Activated naive CD4-positive, alpha-beta T cell treated with anti-CD3 and anti-CD28 coated beads for 36 hours (primary cell): ENCODE data around the gene CELF1. TPM values are rescaled to one million over a fixed set of nuclear protein-coding genes. Genes with fewer than 3 reads are reported as not detected.

Experiments
- CTCF ChIA-PET: fragments of 350-600 bp; sonication (Branson Sonifier 250); formaldehyde crosslinking; loops from one replicate; lab custom pipeline; 2021; ENCODE audit warnings: antibody characterized with exemption; lab: Charles Lee
- DNase-seq: peaks from one replicate; pipeline ENCODE4 v3.0.0-alpha.2; 2020
- H3K27ac Mint-ChIP-seq: one replicate; pipeline ENCODE4 v1.8.0; 2021; ENCODE audit warnings: mild to moderate bottlenecking, mixed read lengths
- H3K27me3 Mint-ChIP-seq: one replicate; pipeline ENCODE4 v1.8.0; 2021; ENCODE audit warnings: low read depth, mixed read lengths
- H3K36me3 Mint-ChIP-seq: one replicate; pipeline ENCODE4 v1.8.0; 2021; ENCODE audit warnings: low read depth, mixed read lengths
- H3K4me1 Mint-ChIP-seq: one replicate; pipeline ENCODE4 v1.8.0; 2021; ENCODE audit warnings: low read depth, mixed read lengths
- H3K4me3 Mint-ChIP-seq: one replicate; pipeline ENCODE4 v1.8.0; 2021; ENCODE audit warnings: mild to moderate bottlenecking, moderate library complexity, mixed read lengths
- H3K9me3 Mint-ChIP-seq: one replicate; pipeline ENCODE4 v1.8.0; 2021; ENCODE audit warnings: mixed read lengths
- intact Hi-C: fragments of 100-400 bp; cut with micrococcal nuclease; formaldehyde crosslinking; loops from one replicate; pipeline ENCODE4 v1.15.1; 2023
- total RNA-seq, 2 experiments: library from RNA; stranded (reverse); gene quantifications; one replicate each; pipeline ENCODE4 v1.2.3, GENCODE V29; 2021

CELF1 gene
- total RNA-seq, 2 experiments from 2014 or later: 104 to 105 TPM

GRCh38 chr11:47448566-47449427 lies 104.1 kb downstream of the CELF1 start, which contains the start of gene RAPSN:
Gene RAPSN (minus strand): TSS chr11:47449136. CDS start chr11:47448964, 172 bp downstream.
- no peaks in the 10 kb centered on the region for H3K9me3 Mint-ChIP-seq
- no peak within 1 kb of the TSS for H3K27ac Mint-ChIP-seq
- intact Hi-C loops: no loop called here
- no peaks in the 10 kb centered on the region for H3K27me3 Mint-ChIP-seq
- CTCF ChIA-PET: interaction anchor here (2.2 kb wide), 1 partner anchor 75 kb away, joined by 6 read pairs; no protein-coding TSS in a partner anchor
- H3K4me3 Mint-ChIP-seq: no peak within 1 kb of the TSS
- no peaks in the 10 kb centered on the region for H3K4me1 Mint-ChIP-seq
- no peaks in the 10 kb centered on the region for H3K36me3 Mint-ChIP-seq
- DNase-seq: no peak

GRCh38 chr11:47447906-47448305 lies 105.0 kb downstream of the CELF1 start:
- Mint-ChIP-seq H3K27me3 (no peaks in the 10 kb centered on the region), H3K4me1 (no peaks in the 10 kb centered on the region), H3K9me3 (no peaks in the 10 kb centered on the region), H3K4me3 (no peak overlapping the region), H3K27ac (no peak overlapping the region), H3K36me3 (no peaks in the 10 kb centered on the region)
- DNase-seq: no peak
- CTCF ChIA-PET: interaction anchor here (2.2 kb wide), 1 partner anchor 74 kb away, joined by 6 read pairs; no protein-coding TSS in a partner anchor
- intact Hi-C loops: no loop called here

GRCh38 chr11:47446833-47447232 lies 106.1 kb downstream of the CELF1 start:
- DNase-seq: no peak
- no peak overlapping the region for H3K4me3 Mint-ChIP-seq
- no peaks in the 10 kb centered on the region for H3K36me3 Mint-ChIP-seq
- intact Hi-C loops: no loop called here
- no peaks in the 10 kb centered on the region for H3K4me1 Mint-ChIP-seq
- no peaks in the 10 kb centered on the region for H3K9me3 Mint-ChIP-seq
- H3K27me3 Mint-ChIP-seq: no peaks in the 10 kb centered on the region
- no peak overlapping the region for H3K27ac Mint-ChIP-seq
- CTCF ChIA-PET: no interaction called here

GRCh38 chr11:47445840-47446239 lies 107.1 kb downstream of the CELF1 start:
- no peaks in the 10 kb centered on the region for H3K4me1 Mint-ChIP-seq
- H3K27me3 Mint-ChIP-seq: no peaks in the 10 kb centered on the region
- H3K4me3 Mint-ChIP-seq: no peak overlapping the region
- H3K9me3 Mint-ChIP-seq: no peaks in the 10 kb centered on the region
- no peak for DNase-seq
- intact Hi-C loops: no loop called here
- no peak overlapping the region for H3K27ac Mint-ChIP-seq
- no peaks in the 10 kb centered on the region for H3K36me3 Mint-ChIP-seq
- CTCF ChIA-PET: interaction anchor here (0.6 to 0.7 kb wide), 3 partner anchors 9 to 195 kb away, joined by 3 to 7 read pairs (median 4); no protein-coding TSS in a partner anchor

GRCh38 chr11:47443817-47444216 lies 109.1 kb downstream of the CELF1 start:
- no peak for DNase-seq
- CTCF ChIA-PET: interaction anchor here (0.6 to 1.8 kb wide), 6 partner anchors 9 to 122 kb away, joined by 3 to 12 read pairs (median 4); no protein-coding TSS in a partner anchor
- H3K36me3 Mint-ChIP-seq: no peaks in the 10 kb centered on the region
- no peak overlapping the region for H3K27ac Mint-ChIP-seq
- no peaks in the 10 kb centered on the region for H3K4me1 Mint-ChIP-seq
- intact Hi-C loops: no loop called here
- H3K4me3 Mint-ChIP-seq: no peak overlapping the region
- H3K27me3 Mint-ChIP-seq: no peaks in the 10 kb centered on the region
- no peaks in the 10 kb centered on the region for H3K9me3 Mint-ChIP-seq

GRCh38 chr11:47443028-47443700 lies 109.8 kb downstream of the CELF1 start:
- H3K27ac Mint-ChIP-seq: no peak overlapping the region
- DNase-seq: no peak

GRCh38 chr11:47442514-47442913 lies 110.4 kb downstream of the CELF1 start:
- CTCF ChIA-PET: interaction anchor here (1.8 kb wide), 1 partner anchor 10 kb away, joined by 12 read pairs; no protein-coding TSS in a partner anchor
- no peaks in the 10 kb centered on the region for H3K9me3 Mint-ChIP-seq
- no peaks in the 10 kb centered on the region for H3K4me1 Mint-ChIP-seq
- H3K27ac Mint-ChIP-seq: no peak overlapping the region
- no peaks in the 10 kb centered on the region for H3K36me3 Mint-ChIP-seq
- H3K27me3 Mint-ChIP-seq: no peaks in the 10 kb centered on the region
- intact Hi-C loops: no loop called here
- no peak for DNase-seq
- no peak overlapping the region for H3K4me3 Mint-ChIP-seq

More at GRCh38 chr11:47443028-47443700, 109.8 kb downstream of the CELF1 start:
- CTCF ChIA-PET: interaction anchor here (0.6 to 1.8 kb wide), 5 partner anchors 9 to 123 kb away, joined by 3 to 12 read pairs (median 4); no protein-coding TSS in a partner anchor
- Mint-ChIP-seq H3K36me3 (no peaks in the 10 kb centered on the region), H3K27me3 (no peaks in the 10 kb centered on the region), H3K4me1 (no peaks in the 10 kb centered on the region), H3K9me3 (no peaks in the 10 kb centered on the region), H3K4me3 (no peak overlapping the region)
- intact Hi-C loops: no loop called here

GRCh38 chr11:47441421-47441820 lies 111.5 kb downstream of the CELF1 start:
- no peak overlapping the region for H3K27ac Mint-ChIP-seq
- CTCF ChIA-PET: no interaction called here
- no peaks in the 10 kb centered on the region for H3K9me3 Mint-ChIP-seq
- DNase-seq: no peak
- H3K27me3 Mint-ChIP-seq: no peaks in the 10 kb centered on the region
- intact Hi-C loops: no loop called here
- no peak overlapping the region for H3K4me3 Mint-ChIP-seq
- no peaks in the 10 kb centered on the region for H3K36me3 Mint-ChIP-seq
- H3K4me1 Mint-ChIP-seq: no peaks in the 10 kb centered on the region

GRCh38 chr11:47440054-47440476 lies 112.9 kb downstream of the CELF1 start:
- Mint-ChIP-seq H3K27ac (no peak overlapping the region), H3K4me1 (no peaks in the 10 kb centered on the region), H3K4me3 (no peak overlapping the region), H3K27me3 (no peaks in the 10 kb centered on the region), H3K36me3 (no peaks in the 10 kb centered on the region), H3K9me3 (no peaks in the 10 kb centered on the region)
- no peak for DNase-seq
- CTCF ChIA-PET: interaction anchor here (1.1 to 1.3 kb wide), 2 partner anchors 14 to 66 kb away, joined by 3 to 5 read pairs; no protein-coding TSS in a partner anchor
- intact Hi-C loops: no loop called here

- DNase-seq: no peak
- no peaks in the 10 kb centered on the region for H3K27me3 Mint-ChIP-seq
- no peaks in the 10 kb centered on the region for H3K9me3 Mint-ChIP-seq
- CTCF ChIA-PET: no interaction called here
- no peak overlapping the region for H3K4me3 Mint-ChIP-seq
- no peaks in the 10 kb centered on the region for H3K4me1 Mint-ChIP-seq
- intact Hi-C loops: no loop called here
- no peak overlapping the region for H3K27ac Mint-ChIP-seq
- H3K36me3 Mint-ChIP-seq: no peaks in the 10 kb centered on the region
These were observed 114.2 kb downstream of the CELF1 start for GRCh38 chr11:47438721-47439120.

- no peak overlapping the region for H3K27ac Mint-ChIP-seq
- DNase-seq: no peak
- CTCF ChIA-PET: interaction anchor here (0.6 to 1.6 kb wide), 2 partner anchors 64 to 115 kb away, joined by 3 to 4 read pairs; partner anchors contain the start of gene CELF1
- H3K4me1 Mint-ChIP-seq: no peaks in the 10 kb centered on the region
- H3K4me3 Mint-ChIP-seq: no peak overlapping the region
- H3K9me3 Mint-ChIP-seq: no peaks in the 10 kb centered on the region
- intact Hi-C loops: no loop called here
- H3K27me3 Mint-ChIP-seq: no peaks in the 10 kb centered on the region
- no peaks in the 10 kb centered on the region for H3K36me3 Mint-ChIP-seq
These were observed 115.0 kb downstream of the CELF1 start for GRCh38 chr11:47437746-47438418.
